HG02973 (cell line): Measurements from ENCODE around the gene TTLL12.
A peak's percentile ranks its signal among the peaks of the same experiment; 100 is the strongest.

Experiments
- ATAC-seq: cut with Tn5 transposase; IDR thresholded peaks from one replicate; pipeline ENCODE4 v1.9.1; 2021; ENCODE audit warnings: moderate library complexity; ENCODE audit not compliant: unreplicated experiment

The TTLL12 gene

GRCh38 chr22:43200555-43200954 is 13.6 kb upstream of the TTLL12 start:
- ATAC-seq, result no peak

- no peak for ATAC-seq
Measured at GRCh38 chr22:43200031-43200430, 13.1 kb upstream of the TTLL12 start.

GRCh38 chr22:43199541-43199940 is 12.6 kb upstream of the TTLL12 start:
- ATAC-seq, result no peak

- ATAC-seq, result no peak
Measured at GRCh38 chr22:43198936-43199335, 12.0 kb upstream of the TTLL12 start.

GRCh38 chr22:43198126-43198525 is 11.2 kb upstream of the TTLL12 start:
- no peak for ATAC-seq

GRCh38 chr22:43197271-43197941 is 10.5 kb upstream of the TTLL12 start:
- no peak for ATAC-seq

- no peak for ATAC-seq
Measured at GRCh38 chr22:43191831-43192230, 4.9 kb upstream of the TTLL12 start.

GRCh38 chr22:43188829-43189545 is 2.1 kb upstream of the TTLL12 start:
- ATAC-seq, result no peak

- ATAC-seq, result peak; percentile 77
Measured at GRCh38 chr22:43187171-43188099, 501 bp upstream of the TTLL12 start.

- ATAC-seq, result no peak
Measured at GRCh38 chr22:43185860-43186261, 1.1 kb downstream of the TTLL12 start.

- ATAC-seq, result no peak
Measured at GRCh38 chr22:43183496-43184277, 3.2 kb downstream of the TTLL12 start.

GRCh38 chr22:43182726-43183125 is 4.2 kb downstream of the TTLL12 start:
- no peak for ATAC-seq

- ATAC-seq, result no peak
Measured at GRCh38 chr22:43182118-43182517, 4.8 kb downstream of the TTLL12 start.

- ATAC-seq, result no peak
Measured at GRCh38 chr22:43181321-43182076, 5.4 kb downstream of the TTLL12 start.

- no peak for ATAC-seq
Measured at GRCh38 chr22:43180670-43181069, 6.3 kb downstream of the TTLL12 start.

GRCh38 chr22:43179911-43180195 is 7.1 kb downstream of the TTLL12 start:
- ATAC-seq, result no peak

- no peak for ATAC-seq
Measured at GRCh38 chr22:43179146-43179910, 7.6 kb downstream of the TTLL12 start.

GRCh38 chr22:43177479-43177878 is 9.5 kb downstream of the TTLL12 start:
- no peak for ATAC-seq

- ATAC-seq, result no peak
Measured at GRCh38 chr22:43176090-43176489, 10.8 kb downstream of the TTLL12 start.
